Activated CD8-positive, alpha-beta T cell treated with anti-CD3 and anti-CD28 coated beads, Interleukin-2, amount 10 ng/mL, durations not matched to agents 7 days and 5 days (primary cell): ENCODE results near the gene PLD1. TPM values are rescaled to one million over a fixed set of nuclear protein-coding genes. Genes with fewer than 3 reads are reported as not detected.

ENCODE experiments used
- ATAC-seq: fragments of 150-1000 bp; cut with Tn5 transposase; one replicate; pipeline ENCODE4 v1.10.0; 2021; ENCODE audit warnings: moderate library complexity
- CTCF ChIA-PET: fragments of 350-600 bp; sonication (Branson Sonifier 250); formaldehyde crosslinking; loops from one replicate; lab custom pipeline; 2021; ENCODE audit warnings: antibody characterized with exemption; lab: Charles Lee
- POLR2A ChIA-PET: fragments of 350-600 bp; sonication (Branson Sonifier 250); formaldehyde crosslinking; loops from one replicate; lab custom pipeline; 2021; ENCODE audit warnings: antibody characterized with exemption; lab: Charles Lee
- DNase-seq: peaks from one replicate; pipeline ENCODE4 v3.0.0-alpha.2; 2020
- H3K27ac Mint-ChIP-seq: one replicate; pipeline ENCODE4 v1.8.0; 2021; ENCODE audit warnings: mild to moderate bottlenecking, mixed read lengths
- H3K27me3 Mint-ChIP-seq: one replicate; pipeline ENCODE4 v1.8.0; 2021; ENCODE audit warnings: low read depth, mixed read lengths
- H3K36me3 Mint-ChIP-seq: one replicate; pipeline ENCODE4 v1.8.0; 2021; ENCODE audit warnings: low read depth, mixed read lengths
- H3K4me1 Mint-ChIP-seq: one replicate; pipeline ENCODE4 v1.8.0; 2021; ENCODE audit warnings: low read depth, mixed read lengths
- H3K4me3 Mint-ChIP-seq: one replicate; pipeline ENCODE4 v1.8.0; 2021; ENCODE audit warnings: mild to moderate bottlenecking, mixed read lengths
- H3K9me3 Mint-ChIP-seq: one replicate; pipeline ENCODE4 v1.8.0; 2022; ENCODE audit warnings: mixed read lengths; ENCODE audit not compliant: insufficient read depth
- total RNA-seq, 2 experiments: library from RNA; stranded (reverse); gene quantifications; one replicate each; pipeline ENCODE4 v1.2.3, GENCODE V29; 2021

PLD1 gene
- total RNA-seq, 2 experiments from 2014 or later = 0.29 to 1.1 TPM

DNA sequence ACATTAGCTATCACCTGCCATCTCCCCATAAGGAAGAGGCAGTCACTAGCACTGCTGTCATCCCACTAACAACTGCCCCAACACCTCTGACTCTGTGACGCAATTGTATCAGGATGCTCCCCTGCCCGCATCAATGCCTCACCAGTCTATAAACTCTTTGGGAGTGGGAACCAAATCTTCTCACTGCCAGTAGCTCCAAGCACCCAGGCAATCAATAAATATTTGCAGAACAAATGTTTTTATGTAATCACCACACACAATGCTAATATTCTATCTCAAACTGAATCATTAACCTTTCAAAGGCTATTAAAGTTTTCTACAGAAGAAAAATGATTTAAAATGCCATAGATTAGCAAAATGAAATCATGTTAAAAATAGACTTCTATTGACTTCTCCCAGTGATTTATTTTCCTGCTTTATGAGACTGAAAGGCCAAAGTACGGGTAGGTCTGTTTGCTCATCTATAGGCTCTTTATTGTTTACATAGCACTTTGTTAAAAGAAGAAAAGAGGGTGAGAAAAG is 131.3 kb downstream of the PLD1 start:
- POLR2A ChIA-PET = no interaction called here
- ATAC-seq (no peak), DNase-seq (no peak)
- no peak overlapping the region for H3K27ac Mint-ChIP-seq
- H3K27me3 Mint-ChIP-seq = peaks cover 21% of the 10 kb centered on the region
- H3K36me3 Mint-ChIP-seq = no peaks in the 10 kb centered on the region
- H3K4me3 Mint-ChIP-seq = no peak overlapping the region
- H3K4me1 Mint-ChIP-seq = no peaks in the 10 kb centered on the region
- CTCF ChIA-PET = interaction anchor here (1.9 kb wide), 1 partner anchor 93 kb away, joined by 6 read pairs; no protein-coding TSS in a partner anchor
- H3K9me3 Mint-ChIP-seq = no peaks in the 10 kb centered on the region

DNA sequence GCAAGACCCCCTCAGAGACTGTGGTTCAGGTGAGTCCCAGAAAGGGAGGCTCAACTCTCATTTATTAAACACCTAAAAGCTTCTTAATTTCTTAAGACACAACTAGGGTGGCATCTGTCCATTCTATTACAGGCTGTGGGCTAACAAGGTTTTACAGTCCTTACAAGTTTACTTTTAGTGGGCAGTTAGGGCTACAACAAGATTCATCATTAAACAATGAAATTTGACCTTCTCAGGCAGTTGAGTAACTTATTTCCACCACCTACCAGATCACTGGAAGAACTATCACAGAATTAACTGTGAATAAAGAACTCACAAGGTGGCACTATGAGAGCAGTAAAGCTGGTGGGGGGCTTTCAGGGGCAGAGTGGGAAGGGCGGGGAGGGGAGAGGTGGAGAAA is 132.6 kb downstream of the PLD1 start:
- H3K36me3 Mint-ChIP-seq = no peaks in the 10 kb centered on the region
- H3K27ac Mint-ChIP-seq = no peak overlapping the region
- H3K4me3 Mint-ChIP-seq = no peak overlapping the region
- H3K27me3 Mint-ChIP-seq = peaks cover 10% of the 10 kb centered on the region
- H3K4me1 Mint-ChIP-seq = no peaks in the 10 kb centered on the region
- ChIA-PET CTCF (interaction anchor here (1.0 to 1.9 kb wide), 2 partner anchors 94 to 664 kb away, joined by 3 to 6 read pairs; no protein-coding TSS in a partner anchor), POLR2A (no interaction called here)
- H3K9me3 Mint-ChIP-seq = no peaks in the 10 kb centered on the region
- DNase-seq (no peak), ATAC-seq (no peak)

DNA sequence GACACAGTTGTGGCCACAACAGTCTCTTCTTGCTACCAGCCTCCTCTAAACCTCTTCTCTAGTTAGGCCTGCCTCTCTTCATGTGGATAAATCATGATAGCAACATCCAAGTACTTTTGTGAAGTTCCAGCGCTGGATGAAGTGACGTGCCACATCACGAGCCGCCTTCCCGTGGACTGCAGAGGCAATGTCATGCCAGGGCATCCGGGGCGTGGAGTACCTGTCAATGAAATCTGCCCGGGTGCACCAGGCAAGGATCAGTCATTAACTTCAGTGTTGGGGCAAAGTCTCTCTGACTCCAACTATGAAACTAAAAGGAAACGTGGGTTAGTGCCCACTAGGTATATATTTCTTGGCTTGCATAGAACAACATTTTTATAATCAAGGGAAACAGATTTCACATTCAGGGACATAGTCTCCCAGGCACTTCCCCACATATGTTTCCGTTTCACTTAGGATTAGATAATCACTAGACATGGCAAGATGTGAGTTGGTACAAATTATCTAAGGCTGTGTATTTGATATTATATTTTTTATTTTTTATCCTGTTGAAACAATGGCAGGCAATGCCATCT is 133.6 kb downstream of the PLD1 start:
- Mint-ChIP-seq H3K9me3 (no peaks in the 10 kb centered on the region), H3K4me1 (no peaks in the 10 kb centered on the region), H3K27me3 (peaks cover 10% of the 10 kb centered on the region), H3K27ac (no peak overlapping the region), H3K36me3 (no peaks in the 10 kb centered on the region), H3K4me3 (no peak overlapping the region)
- POLR2A ChIA-PET = no interaction called here
- no peak for DNase-seq
- CTCF ChIA-PET = interaction anchor here (0.5 kb wide), 1 partner anchor 679 kb away, joined by 3 read pairs; no protein-coding TSS in a partner anchor
- ATAC-seq = no peak

DNA sequence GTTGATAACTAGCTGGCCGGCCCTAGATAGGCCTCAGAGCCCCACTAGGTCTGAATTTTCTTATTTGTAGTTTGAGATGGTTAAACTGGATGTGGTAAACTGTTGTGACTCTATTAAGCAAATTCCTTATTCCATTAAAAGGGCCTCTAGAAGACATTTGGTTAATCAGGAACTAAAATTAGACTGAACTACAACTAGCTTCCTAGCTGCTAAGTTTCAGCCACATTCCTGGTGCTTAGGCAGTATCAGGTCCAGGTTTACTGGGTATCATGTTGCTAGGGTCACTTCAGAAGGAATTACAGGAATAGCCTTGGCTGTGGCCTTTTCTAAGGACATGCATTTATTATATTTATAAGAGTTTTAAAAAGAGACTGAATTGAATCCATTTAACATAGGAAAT is 136.3 kb downstream of the PLD1 start:
- peaks cover 7% of the 10 kb centered on the region for H3K27me3 Mint-ChIP-seq
- H3K36me3 Mint-ChIP-seq = no peaks in the 10 kb centered on the region
- no peak overlapping the region for H3K27ac Mint-ChIP-seq
- DNase-seq (no peak), ATAC-seq (no peak)
- no peaks in the 10 kb centered on the region for H3K9me3 Mint-ChIP-seq
- H3K4me3 Mint-ChIP-seq = no peak overlapping the region
- no peaks in the 10 kb centered on the region for H3K4me1 Mint-ChIP-seq
- CTCF ChIA-PET = no interaction called here
- POLR2A ChIA-PET = no interaction called here

DNA sequence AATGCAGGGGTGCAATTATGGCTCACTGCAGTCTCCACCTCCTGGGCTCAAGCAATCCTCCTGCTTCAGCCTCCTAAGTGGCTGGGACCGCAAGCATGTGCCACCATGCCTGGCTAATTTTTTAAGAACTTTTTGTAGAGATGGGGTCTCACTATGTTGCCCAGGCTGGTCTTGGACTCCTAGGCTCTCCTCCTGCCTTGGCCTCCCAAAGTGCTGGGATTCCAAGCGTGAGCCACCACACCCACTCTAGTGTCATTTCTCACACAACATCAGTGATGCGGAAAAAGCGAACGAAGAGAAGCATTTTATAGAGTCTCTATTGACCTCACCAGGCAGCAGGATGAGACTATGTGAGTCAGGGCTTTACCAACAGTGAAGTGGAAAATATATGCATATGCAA is 137.7 kb downstream of the PLD1 start:
- ChIA-PET POLR2A (interaction anchor here (0.6 kb wide), 1 partner anchor 534 kb away, joined by 3 read pairs; no protein-coding TSS in a partner anchor), CTCF (no interaction called here)
- Mint-ChIP-seq H3K9me3 (no peaks in the 10 kb centered on the region), H3K27ac (no peak overlapping the region), H3K27me3 (peaks cover 2% of the 10 kb centered on the region), H3K36me3 (no peaks in the 10 kb centered on the region), H3K4me3 (no peak overlapping the region), H3K4me1 (no peaks in the 10 kb centered on the region)
- ATAC-seq (no peak), DNase-seq (no peak)

DNA sequence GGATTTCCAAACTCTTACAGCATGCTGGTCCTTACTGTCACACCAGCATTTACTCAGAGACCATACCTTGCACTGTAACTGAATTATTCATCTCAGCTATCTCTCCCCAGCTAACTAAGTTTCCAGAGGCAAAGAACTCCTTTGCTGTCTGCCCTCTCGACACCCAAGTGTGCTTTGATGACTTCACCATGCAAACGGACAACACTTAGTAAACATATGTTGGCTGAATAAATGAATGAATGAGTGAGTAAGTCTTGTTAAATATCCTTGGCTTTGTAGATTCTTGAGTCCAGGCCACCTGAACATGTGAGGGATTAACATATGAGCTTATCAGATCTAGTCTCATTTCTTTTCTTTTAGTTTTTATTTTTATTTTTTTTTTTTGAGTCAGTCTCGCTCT is 138.2 kb downstream of the PLD1 start:
- H3K36me3 Mint-ChIP-seq = no peaks in the 10 kb centered on the region

DNA sequence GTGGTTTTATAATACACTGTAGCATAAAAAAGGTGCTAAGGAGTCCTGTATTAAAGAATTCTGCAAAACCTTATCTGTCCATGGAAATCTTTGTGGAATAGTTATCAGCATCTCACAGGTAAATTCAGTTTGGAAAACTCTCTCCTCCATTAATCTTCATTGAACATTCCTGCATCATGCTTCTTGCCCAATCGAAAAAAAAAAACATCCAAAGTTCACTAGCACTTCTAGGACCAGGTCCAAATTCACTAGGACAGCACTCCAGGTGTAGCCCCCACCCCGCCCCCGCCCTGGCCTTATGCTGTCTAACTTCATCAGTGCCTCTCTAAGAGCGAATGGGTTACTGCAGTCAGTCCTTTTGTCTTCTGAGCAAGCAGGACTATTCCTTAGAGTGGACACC is 138.6 kb downstream of the PLD1 start:
- ATAC-seq (no peak), DNase-seq (no peak)
- ChIA-PET POLR2A (no interaction called here), CTCF (no interaction called here)
- H3K9me3 Mint-ChIP-seq = no peaks in the 10 kb centered on the region
- H3K36me3 Mint-ChIP-seq = no peaks in the 10 kb centered on the region
- no peak overlapping the region for H3K27ac Mint-ChIP-seq
- H3K4me1 Mint-ChIP-seq = no peaks in the 10 kb centered on the region
- H3K27me3 Mint-ChIP-seq = no peaks in the 10 kb centered on the region
- no peak overlapping the region for H3K4me3 Mint-ChIP-seq

More for the DNA sequence above, 138.2 kb downstream of the PLD1 start:
- Mint-ChIP-seq H3K9me3 (no peaks in the 10 kb centered on the region), H3K4me1 (no peaks in the 10 kb centered on the region), H3K27me3 (no peaks in the 10 kb centered on the region), H3K4me3 (no peak overlapping the region), H3K27ac (no peak overlapping the region)
- no peak for ATAC-seq
- CTCF ChIA-PET = no interaction called here
- DNase-seq = no peak
- POLR2A ChIA-PET = no interaction called here

DNA sequence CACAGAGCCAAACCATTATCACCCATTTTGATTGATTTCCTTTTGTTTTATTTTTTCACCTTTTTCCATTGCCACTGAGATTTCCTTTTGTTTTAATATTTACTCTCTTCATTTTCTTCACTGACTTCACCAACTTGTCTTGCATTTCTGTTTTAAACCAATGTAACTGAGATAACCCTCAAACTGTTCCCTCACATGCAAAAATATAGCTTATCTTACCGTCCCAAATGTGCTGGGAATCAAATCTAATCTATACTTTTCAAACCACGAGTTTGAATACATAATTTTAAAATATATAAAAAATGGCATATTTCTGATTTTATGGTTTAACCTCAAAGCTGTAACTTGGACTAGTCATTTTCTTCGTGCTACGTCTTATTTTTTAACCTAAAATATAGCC is 143.8 kb downstream of the PLD1 start:
- Mint-ChIP-seq H3K9me3 (no peaks in the 10 kb centered on the region), H3K36me3 (no peaks in the 10 kb centered on the region), H3K4me1 (no peaks in the 10 kb centered on the region), H3K4me3 (no peak overlapping the region), H3K27me3 (peaks cover under 1% of the 10 kb centered on the region), H3K27ac (no peak overlapping the region)
- no peak for DNase-seq
- ChIA-PET CTCF (no interaction called here), POLR2A (no interaction called here)
- no peak for ATAC-seq

DNA sequence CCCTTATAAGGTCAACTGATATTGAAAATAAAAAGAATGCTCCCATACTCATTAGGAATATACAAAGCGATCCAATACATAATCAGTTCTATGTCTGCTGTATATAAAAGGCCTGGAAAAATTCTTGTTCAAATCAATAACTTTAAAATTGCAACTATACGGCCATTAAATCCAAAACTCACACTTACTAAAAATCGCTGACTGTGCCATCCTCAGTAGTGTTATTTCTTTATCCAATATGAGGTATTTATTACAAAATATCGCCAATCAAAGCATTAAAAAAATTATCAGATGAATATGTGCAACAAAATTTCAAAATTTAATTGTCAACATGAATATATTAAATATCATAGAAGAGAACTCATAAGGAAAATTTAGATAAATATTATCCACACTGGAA is 146.5 kb downstream of the PLD1 start:
- H3K4me3 Mint-ChIP-seq = no peak overlapping the region
- ChIA-PET CTCF (interaction anchor here (0.8 kb wide), 1 partner anchor 626 kb away, joined by 3 read pairs; no protein-coding TSS in a partner anchor), POLR2A (no interaction called here)
- ATAC-seq = no peak
- H3K36me3 Mint-ChIP-seq = no peaks in the 10 kb centered on the region
- H3K4me1 Mint-ChIP-seq = no peaks in the 10 kb centered on the region
- peaks cover 4% of the 10 kb centered on the region for H3K27me3 Mint-ChIP-seq
- no peaks in the 10 kb centered on the region for H3K9me3 Mint-ChIP-seq
- H3K27ac Mint-ChIP-seq = no peak overlapping the region
- DNase-seq = no peak

DNA sequence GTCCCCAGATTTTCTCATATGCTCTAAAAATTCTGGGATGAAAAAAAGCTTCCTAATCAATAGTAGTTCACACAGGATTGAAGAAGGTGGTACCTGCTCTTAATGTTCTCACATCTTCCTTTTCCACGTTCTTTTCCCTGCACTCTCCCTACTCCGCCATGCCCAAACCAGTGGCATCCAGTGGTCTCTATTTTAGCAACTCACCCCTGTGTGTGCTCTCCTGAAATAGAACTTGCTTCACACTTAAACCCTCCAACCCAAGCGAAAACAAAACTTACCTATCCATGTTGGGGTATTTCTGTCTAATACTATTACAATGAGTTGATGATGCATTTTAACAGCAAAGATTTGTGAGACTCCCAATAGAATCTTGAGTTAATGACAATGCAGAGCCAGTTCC is 148.8 kb downstream of the PLD1 start:
- no peaks in the 10 kb centered on the region for H3K4me1 Mint-ChIP-seq
- POLR2A ChIA-PET = no interaction called here
- H3K27me3 Mint-ChIP-seq = peaks cover 9% of the 10 kb centered on the region
- DNase-seq (no peak), ATAC-seq (no peak)
- H3K36me3 Mint-ChIP-seq = no peaks in the 10 kb centered on the region
- no peak overlapping the region for H3K4me3 Mint-ChIP-seq
- no peak overlapping the region for H3K27ac Mint-ChIP-seq
- CTCF ChIA-PET = no interaction called here
- no peaks in the 10 kb centered on the region for H3K9me3 Mint-ChIP-seq

DNA sequence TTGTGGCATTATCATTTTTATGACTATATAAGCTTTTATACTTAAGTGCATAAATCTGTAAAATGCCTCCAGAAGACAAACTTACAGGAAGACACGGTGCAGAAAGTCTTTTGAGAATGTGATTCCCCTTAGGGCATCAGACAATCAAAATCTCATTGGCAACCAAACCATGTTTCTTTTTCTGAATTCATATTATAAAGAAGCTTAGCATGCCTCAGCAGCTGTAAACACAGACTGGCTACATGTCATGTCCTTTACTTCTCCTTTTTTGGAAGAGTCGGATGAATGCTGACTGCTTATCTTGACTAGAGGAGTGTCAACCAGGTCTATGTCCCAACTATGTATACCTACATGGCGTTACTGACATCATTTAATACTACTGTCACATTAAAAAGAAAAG is 150.1 kb downstream of the PLD1 start:
- Mint-ChIP-seq H3K4me1 (no peaks in the 10 kb centered on the region), H3K4me3 (no peak overlapping the region), H3K27me3 (peaks cover 9% of the 10 kb centered on the region), H3K36me3 (no peaks in the 10 kb centered on the region), H3K9me3 (no peaks in the 10 kb centered on the region), H3K27ac (no peak overlapping the region)
- CTCF ChIA-PET = interaction anchor here (1.2 to 1.7 kb wide), 2 partner anchors 9 to 10 kb away, joined by 3 to 4 read pairs; no protein-coding TSS in a partner anchor
- no peak for ATAC-seq
- POLR2A ChIA-PET = no interaction called here
- DNase-seq = no peak

DNA sequence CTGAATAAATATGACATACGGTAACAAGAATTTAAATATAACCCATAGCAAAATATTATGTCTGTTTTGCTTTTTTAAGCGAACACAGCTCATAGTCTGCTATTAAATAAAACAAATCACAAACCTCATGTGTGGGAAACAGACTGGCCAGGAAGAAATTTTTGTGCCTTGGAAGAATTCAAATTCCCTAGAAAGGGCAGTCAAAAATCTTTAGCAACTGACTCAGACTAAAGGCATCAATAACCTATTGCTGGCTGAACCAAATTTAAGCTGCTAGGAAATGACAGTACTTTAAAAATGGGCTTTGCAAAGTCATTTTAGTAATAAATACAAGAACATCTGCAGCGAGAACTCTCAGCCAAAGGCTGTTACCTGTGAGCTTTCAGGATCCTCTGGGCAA is 151.4 kb downstream of the PLD1 start:
- POLR2A ChIA-PET = no interaction called here
- ATAC-seq (no peak), DNase-seq (no peak)
- H3K9me3 Mint-ChIP-seq = no peaks in the 10 kb centered on the region
- no peaks in the 10 kb centered on the region for H3K4me1 Mint-ChIP-seq
- no peak overlapping the region for H3K27ac Mint-ChIP-seq
- no peak overlapping the region for H3K4me3 Mint-ChIP-seq
- CTCF ChIA-PET = interaction anchor here (0.8 to 1.7 kb wide), 4 partner anchors 10 to 113 kb away, joined by 3 to 4 read pairs (median 3); no protein-coding TSS in a partner anchor
- no peaks in the 10 kb centered on the region for H3K36me3 Mint-ChIP-seq
- peaks cover 9% of the 10 kb centered on the region for H3K27me3 Mint-ChIP-seq
